EH (cell line): ENCODE data around the gene LDLRAD4.
"Not testable (repeated sequence)": the region's sequence is repeated elsewhere in the genome, so short reads cannot be mapped to it uniquely, and the experiment has no call there.

Source experiments
- DNase-seq: peaks from one replicate; pipeline ENCODE4 v3.0.0-alpha.2; 2015; ENCODE audit warnings: low read depth

The LDLRAD4 gene

GRCh38 chr18:13638719-13639595 lies 420.4 kb downstream of the LDLRAD4 start:
- DNase-seq: no peak

- no peak for DNase-seq
These were observed 421.8 kb downstream of the LDLRAD4 start for GRCh38 chr18:13640266-13640860.

GRCh38 chr18:13641551-13642439 lies 423.2 kb downstream of the LDLRAD4 start:
- no peak for DNase-seq

GRCh38 chr18:13642440-13642827 lies 423.9 kb downstream of the LDLRAD4 start:
- DNase-seq: no peak

GRCh38 chr18:13643261-13643751 lies 424.7 kb downstream of the LDLRAD4 start:
- DNase-seq: no peak

GRCh38 chr18:13645093-13645492 lies 426.5 kb downstream of the LDLRAD4 start:
- no peak for DNase-seq

GRCh38 chr18:13646633-13647032 lies 428.1 kb downstream of the LDLRAD4 start:
- DNase-seq: no peak

GRCh38 chr18:13647761-13648160 lies 429.2 kb downstream of the LDLRAD4 start:
- no peak for DNase-seq

- no peak for DNase-seq
These were observed 431.1 kb downstream of the LDLRAD4 start for GRCh38 chr18:13649397-13650390.

- no peak for DNase-seq
These were observed 435.3 kb downstream of the LDLRAD4 start for GRCh38 chr18:13653746-13654433.

GRCh38 chr18:13657974-13658373 lies 439.4 kb downstream of the LDLRAD4 start:
- DNase-seq: no peak

GRCh38 chr18:13658436-13659204 lies 440.1 kb downstream of the LDLRAD4 start:
- DNase-seq: no peak

GRCh38 chr18:13660510-13660909 lies 441.9 kb downstream of the LDLRAD4 start:
- no peak for DNase-seq

GRCh38 chr18:13661051-13661778 lies 442.7 kb downstream of the LDLRAD4 start:
- DNase-seq: no peak

GRCh38 chr18:13661779-13662256 lies 443.3 kb downstream of the LDLRAD4 start:
- DNase-seq: no peak

- no peak for DNase-seq
These were observed 454.1 kb downstream of the LDLRAD4 start for GRCh38 chr18:13672657-13673056.

- no peak for DNase-seq
These were observed 457.9 kb downstream of the LDLRAD4 start for GRCh38 chr18:13676471-13676870.

- DNase-seq: not testable (repeated sequence)
These were observed 458.8 kb downstream of the LDLRAD4 start for GRCh38 chr18:13677350-13677749.

GRCh38 chr18:13680612-13681011 lies 462.1 kb downstream of the LDLRAD4 start:
- DNase-seq: no peak
